HG02970 (cell line): ENCODE data around the gene RPS6KA3.
A peak's percentile ranks its signal among the peaks of the same experiment; 100 is the strongest.

Source experiments
- ATAC-seq: cut with Tn5 transposase; IDR thresholded peaks from one replicate; pipeline ENCODE4 v1.9.1; 2021; ENCODE audit warnings: mild to moderate bottlenecking, moderate library complexity, moderate number of reproducible peaks; ENCODE audit not compliant: unreplicated experiment, low FRiP score

RPS6KA3 gene

DNA sequence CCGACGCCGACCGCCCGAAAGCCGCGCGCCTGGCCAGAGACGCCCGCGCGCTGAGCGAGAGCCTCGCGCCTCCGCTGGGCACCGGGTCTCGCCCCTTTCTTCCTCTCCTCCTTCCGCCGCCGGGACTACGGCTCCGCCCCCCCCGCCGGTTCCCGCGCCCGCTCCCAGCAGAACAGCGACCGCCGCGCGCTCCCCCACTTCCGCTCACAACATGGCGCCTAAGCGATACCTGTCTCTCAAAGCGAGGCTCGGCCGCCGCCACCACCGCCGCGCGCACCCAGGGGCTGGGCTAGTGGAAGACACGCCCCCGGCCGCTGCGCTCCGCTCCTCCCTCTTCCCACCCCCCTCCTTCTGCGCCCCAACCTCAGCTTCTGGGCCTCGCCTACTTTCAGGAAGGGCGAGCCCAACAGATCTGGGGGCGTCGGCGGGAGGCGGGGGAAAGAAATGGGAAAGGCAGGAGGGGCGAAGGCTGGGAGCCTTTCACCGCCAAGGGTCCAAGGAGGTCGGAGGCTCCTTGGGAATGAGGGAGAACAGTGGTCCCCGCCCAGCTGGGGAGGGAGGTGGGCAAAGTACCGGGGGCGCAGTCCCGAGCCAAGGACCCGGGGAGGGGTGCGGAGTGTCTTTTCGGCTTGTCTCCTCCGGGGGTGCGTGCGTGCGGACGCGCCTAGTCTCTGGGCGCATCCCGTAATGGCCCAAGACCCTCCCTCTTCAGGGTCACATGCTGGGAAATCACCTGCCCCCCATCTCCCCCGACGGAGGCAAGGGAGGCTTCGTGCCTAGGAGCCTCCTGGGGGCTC is at the start of gene RPS6KA3:
Gene RPS6KA3, minus strand, starts transcription at position 100 of the 797 bp plus-strand sequence. CDS start 277 bp downstream, outside the sequence.
- ATAC-seq = peak; percentile 84

DNA sequence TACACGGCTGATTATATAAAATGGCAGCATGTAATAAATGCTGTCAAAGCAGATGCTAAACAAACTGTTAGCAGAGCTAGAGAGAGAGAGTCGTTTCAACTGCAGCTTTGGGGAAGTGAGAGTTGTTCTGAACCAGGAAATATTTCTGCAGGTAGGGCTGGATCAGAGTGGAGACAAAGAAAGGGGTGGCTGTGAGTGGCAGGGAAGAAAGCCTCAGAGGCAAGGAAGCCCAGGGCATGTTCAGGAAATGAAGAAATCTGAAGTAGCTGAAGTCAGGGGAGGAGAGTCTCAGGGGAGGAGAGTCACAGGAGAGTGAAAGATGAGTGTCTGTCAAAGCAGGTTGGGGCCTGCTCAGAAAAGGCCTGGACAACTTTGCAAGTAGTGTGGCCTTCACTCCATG is 48.4 kb upstream of the RPS6KA3 start:
- ATAC-seq = no peak

DNA sequence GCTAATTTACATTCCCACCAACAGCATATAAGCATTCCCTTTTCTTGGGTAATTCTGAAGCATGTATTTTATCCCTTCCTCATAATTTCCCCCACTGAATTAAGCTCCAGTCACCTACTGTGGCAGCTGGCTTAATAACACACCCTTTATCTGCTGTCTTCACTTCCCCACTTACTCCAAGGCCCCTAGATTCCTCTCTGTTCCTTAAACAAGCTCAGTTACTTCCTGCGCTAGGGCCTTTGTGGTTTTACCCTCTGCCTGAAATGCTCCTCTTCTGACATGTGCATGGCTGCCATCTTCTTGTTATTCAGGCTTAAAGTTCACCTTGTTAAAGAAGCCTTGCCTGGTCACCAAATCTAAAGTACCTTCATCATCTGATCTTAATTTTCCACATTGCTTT is 47.2 kb upstream of the RPS6KA3 start:
- no peak for ATAC-seq

DNA sequence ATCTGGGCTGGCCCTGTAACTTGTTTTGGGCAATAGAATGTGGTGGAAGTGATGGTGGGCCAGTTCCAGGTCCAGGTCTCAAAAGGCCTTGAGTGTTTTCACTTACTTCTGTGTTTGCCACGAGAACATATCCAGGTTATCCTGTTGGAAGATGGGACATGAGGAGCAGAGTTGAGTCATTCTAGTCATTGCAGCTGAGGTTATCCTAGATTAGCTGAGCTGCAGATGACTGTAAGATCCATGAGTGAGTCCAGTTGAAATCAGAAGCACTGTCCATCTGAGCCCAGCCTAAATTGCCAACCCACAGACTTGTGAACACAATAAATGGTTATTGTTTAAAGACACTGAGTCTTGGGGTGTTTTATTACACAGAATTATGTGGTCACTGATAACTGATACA is 45.3 kb upstream of the RPS6KA3 start:
- no peak for ATAC-seq

DNA sequence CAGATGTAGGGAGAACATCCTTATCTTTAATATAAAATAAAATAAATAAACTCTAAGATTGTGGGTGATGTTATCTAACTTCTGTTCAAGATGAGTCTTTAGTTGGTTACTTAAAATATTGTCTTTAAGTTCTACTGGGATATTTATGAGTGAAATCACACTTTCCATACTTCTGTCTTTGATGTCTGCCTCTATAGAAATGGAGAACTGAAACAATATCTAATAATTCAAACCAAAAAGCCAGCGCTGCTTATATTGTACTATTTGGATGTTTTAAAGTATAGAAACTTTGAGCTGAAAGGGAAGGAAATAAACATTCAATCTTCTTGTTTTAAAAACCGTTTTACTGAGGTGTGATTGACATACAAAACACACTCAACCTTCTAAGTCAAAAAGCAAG is 44.8 kb upstream of the RPS6KA3 start:
- ATAC-seq = no peak

DNA sequence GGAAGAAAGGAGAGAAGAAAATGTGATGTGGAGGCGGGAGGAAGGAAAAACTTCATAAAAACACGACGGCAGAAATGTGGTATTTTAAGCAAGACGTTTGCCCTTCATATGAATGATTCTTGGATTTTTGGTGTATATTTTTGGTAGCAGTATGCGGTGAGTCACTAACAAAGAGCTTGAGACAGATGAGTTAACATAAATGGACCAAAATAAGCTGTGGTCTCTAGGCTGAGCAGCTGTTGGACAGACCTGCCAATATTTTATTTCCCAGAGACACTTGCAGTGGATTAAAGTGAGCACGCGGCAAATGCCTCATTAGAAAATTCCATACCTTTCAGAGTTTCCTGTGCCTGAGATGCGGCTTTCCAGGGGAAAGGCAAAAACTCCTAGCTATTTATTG is 43.1 kb upstream of the RPS6KA3 start:
- no peak for ATAC-seq

DNA sequence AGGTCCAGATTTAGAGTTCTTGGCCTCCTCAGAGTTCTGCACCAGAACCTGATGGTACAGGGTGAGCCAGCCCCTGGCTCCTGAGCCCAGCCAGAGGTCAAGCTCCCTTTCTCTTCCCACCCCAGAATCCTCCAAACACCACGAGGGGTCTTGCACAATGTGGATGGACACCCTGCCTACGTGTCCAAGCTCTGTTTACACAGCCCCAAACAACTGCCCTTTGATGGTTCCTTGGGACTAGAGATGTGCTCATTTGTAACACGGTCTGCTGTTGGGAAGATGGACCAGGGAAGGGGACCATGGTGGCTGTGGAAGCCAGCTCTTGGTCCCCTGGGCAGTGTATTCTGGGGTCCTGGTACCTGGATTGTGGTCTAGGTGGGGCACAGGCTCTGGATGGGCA is 40.0 kb upstream of the RPS6KA3 start:
- ATAC-seq = no peak

DNA sequence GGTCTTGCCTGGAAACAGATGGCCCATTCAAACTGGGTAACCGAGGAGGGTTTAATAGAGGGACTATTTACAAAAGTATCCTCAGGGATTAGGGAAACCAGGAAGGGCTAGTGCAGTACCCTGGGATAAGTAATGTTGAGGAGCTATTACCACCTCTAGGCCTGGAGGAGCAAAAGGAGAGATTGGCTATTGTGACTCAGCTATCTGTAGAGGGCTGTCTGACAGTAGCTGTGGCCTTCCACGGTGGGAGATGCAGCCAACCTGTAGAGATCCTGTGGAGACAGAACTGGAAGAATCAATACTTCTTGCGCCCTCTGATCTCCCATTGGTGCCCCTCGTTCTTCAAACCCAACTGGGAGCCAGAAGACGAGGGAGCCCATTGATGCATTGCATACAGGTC is 34.1 kb upstream of the RPS6KA3 start:
- ATAC-seq = no peak

DNA sequence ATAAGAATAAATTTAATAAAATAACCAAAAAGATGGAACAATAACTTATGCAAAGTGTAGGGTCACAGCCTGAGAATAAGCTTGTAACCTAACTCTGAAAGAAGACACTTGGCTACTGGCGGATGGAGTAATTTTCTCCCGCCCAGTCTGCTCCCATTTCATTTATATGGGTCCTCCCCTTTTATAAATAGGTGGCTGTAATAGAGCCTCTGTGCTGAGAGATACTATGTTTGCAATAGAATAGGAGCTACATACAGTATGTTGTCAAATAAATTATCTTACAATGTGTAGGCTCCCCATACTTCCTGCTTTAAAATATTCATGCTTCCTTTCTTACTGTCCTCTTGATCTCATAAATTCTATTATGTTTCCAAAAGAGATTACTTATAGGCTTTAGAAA is 28.2 kb upstream of the RPS6KA3 start:
- ATAC-seq = no peak

DNA sequence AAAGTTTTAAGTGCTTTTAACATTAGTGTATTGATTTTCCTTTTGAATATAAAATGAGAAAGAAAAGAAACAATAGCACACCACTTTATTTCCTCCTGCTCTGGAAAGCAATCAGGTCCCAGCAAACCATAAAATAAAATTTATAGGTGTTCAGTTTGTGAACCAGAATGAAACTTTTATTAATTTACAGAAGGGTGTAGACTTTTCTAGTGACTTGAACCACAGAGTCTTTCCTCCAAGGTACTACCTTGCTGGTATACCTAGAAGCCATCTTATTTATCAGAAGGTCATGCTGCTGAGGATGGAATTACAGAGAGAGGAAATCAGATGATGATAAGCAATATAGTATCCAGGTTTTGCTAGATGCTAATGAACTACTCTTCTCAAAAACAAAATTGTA is 27.6 kb upstream of the RPS6KA3 start:
- ATAC-seq = no peak

DNA sequence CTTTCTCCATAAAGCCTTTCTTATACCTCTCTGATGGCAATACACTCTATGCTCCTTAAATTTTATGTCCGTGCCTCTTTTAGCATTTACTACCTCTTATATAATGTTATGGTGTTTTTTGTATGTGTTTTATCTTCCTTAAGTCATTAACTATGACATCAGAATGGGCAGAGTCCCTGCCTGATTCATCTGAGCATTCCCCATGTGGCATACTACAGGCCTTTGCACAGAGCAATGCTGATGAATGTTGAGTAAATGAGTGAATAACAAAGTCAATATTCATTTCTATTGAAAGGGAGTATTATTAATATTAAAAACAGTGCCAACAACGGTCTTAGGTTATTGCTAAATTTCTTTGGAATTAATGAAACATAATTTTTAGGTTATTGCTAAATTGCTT is 18.8 kb upstream of the RPS6KA3 start:
- no peak for ATAC-seq

DNA sequence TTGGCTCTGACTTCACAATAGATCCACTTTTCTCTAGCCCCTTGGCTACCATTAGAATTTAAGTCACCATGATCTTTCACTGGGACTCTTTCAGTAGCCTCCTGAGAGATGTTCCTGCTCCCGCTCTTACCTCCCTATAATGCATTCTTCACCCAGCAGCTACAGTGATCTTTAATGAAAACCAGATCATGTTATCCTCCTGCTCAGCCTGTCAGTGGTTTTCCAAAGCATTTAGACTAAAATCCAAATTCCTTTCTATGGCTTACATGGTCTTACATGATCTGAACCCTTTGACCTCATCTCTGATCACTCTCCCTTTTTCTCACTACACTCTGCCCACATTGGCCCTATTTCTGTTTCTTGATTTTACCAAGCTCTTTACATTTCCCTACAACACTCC is 18.3 kb upstream of the RPS6KA3 start:
- no peak for ATAC-seq

DNA sequence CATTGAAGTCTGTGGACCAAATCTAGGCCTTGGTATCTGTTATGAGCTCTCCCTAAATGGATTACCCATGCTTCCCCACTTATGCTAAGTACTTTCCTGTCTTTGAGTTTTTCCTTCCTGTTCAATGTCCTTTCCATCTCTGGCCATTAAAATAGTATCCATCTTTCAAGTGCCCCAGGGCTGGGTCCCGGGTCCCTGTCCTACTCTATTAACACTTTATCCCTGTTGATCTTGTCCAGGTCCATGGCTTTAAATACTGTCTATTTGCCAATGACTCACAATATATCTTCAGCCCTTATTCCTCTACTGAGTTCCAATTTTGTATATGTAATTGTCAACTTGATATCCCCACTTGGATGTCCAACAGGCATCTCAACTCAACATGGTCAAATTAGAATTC is 17.7 kb upstream of the RPS6KA3 start:
- no peak for ATAC-seq

DNA sequence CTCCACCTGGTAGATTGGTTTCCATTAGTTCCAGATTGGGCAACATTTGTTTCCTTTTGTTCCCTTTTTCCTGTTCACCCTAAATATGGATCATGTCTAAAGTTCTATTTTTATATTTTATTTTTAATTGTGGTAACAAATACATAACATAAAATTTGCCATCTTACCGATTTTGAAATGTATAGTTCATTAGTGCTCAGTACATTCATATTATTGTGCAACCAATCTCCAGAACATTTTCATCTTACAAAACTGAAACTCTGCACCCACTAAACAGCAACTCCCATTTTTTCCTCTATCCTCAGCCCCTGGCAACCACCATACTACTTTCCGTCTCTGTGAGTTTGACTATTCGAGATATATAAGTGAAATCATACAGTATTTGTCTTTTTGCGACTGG is 14.2 kb upstream of the RPS6KA3 start:
- ATAC-seq = no peak

DNA sequence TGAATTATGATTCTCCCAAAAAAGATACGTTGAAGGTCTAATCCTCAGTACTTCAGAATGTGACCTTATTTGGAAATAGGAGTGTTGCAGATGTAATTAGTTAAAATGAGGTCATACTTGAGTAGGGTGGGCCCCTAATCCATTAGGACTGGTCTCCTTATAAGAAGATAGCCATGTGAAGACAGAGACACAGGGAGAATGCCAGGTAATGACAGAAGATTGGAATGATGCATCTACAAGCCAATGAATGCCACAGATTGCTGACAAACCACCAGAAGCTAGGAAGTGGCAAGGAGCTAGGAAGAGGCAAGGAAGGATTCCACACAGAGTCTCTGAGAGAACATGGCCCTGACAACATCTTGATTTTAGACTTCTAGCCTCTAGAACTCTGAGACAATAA is 7.4 kb upstream of the RPS6KA3 start:
- no peak for ATAC-seq

DNA sequence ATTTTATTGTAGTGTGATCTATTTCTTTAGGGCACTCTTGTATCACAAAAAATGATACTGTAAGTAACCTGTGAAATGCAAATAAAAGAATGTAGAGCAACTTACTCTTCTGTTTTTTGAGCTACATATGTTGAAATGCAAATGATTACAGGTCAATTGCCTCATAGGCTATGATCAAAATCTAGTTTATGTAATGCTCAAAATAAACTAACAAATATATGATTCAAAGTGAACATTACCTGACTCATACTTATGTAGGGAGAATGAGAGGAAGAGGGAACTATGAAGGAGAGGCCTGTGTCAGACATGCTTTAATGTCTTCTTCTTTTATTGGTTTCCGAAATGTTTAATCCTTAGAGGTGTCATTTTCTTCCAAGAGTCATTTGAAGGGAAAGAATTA is 5.0 kb upstream of the RPS6KA3 start:
- no peak for ATAC-seq

DNA sequence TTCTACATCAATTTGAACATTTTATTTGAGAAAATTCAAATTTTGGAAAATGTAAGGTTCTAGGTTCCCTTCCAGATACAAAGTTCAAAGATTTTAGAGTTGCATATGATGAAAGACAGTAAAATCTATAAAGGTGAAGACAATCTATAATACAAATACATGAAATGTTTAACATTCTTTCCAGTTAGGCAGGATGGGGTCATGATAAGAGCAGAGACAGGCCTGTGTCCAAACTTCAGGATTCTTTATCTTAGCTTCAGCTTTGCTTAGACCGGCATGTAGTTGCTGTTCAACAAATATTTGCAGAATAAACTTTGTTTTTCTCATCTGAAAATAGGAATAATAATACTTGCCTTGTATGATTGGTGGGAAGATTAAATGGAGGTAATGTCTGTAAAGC is 4.5 kb upstream of the RPS6KA3 start:
- ATAC-seq = no peak

DNA sequence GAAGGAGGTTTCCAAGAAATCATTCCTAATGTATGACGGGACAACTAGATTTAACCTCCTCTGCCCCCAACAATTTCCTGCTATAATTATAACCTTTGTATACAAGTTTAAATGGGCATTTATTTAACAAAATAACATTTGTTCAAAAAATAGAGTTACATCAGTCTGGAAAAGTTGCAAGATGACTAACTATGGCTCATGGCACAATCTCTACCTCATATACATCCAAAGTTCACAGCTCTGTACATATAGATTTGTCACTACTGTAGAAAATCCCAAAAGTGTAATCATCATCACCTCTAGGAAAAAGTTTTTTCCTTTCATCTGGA is 3.8 kb upstream of the RPS6KA3 start:
- no peak for ATAC-seq

DNA sequence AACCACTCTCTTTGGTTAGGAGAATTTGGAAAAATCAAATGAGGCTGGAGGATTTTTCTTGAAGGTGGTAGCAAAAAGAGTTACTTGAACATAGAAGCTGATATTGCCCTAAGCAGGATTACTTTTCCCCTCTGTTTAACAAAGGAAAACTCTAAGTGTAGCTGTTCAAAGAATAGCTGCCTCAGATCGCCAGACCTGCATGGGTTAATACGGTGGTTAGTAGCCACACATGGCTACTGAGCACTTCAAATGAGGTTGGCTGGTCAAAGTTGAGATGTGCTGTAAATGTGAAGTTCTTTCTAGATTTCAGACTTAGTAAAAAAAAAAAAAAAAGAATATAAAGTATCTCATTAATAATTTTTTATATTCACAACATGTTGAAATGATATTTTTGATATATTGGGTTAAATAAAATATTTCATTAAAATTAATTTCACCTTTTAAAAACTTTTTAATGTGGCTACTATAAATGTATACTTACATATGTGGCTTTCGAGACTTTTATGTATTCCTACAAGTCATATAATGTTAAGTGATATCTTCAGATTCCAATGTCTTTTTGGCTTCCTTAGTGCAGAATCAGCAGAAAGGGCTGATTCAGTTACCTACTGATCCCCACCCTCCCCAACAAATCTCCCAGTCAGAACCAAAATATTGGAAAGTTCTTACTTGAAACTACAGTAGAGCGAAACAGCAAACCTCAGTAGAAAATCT is 3.3 kb upstream of the RPS6KA3 start:
- no peak for ATAC-seq

DNA sequence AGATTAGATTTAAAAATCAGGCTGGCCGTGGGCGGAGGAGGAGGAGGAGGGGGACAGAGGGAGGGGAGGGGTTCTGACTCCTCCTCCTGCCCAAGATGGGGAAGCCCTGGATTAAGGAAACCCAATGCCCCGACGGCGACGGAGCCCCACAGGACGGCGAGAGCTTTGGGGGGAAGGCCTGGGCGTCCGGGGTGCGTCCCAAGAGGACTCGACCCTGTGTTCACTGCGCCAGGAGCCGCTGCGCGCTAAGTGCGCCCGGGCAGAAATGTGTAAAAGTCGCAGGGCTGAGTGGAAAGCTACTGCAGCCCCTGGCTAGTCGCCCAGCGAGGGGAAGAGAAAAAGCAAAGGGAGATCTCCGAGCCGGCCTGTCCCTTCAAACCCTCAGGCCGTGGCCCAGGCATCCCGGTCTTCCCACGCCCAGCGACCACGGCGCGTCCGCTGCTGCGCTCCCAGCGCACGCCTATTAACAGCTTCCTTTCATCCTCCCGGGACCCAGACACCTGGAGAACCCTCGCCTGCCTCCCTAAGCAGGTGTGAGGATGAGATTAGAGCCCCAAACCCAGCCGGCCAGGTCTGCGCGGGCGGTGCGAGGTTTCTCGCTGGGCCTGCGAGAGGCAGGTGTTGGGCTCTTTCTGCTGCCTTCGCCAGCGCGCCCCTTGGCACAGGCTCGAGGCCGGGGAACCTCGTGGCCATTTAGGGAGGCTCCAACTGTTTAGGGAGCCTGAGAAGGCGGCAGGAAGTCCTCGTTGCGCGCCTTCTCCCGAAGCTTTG is 1.4 kb upstream of the RPS6KA3 start:
- ATAC-seq = no peak

DNA sequence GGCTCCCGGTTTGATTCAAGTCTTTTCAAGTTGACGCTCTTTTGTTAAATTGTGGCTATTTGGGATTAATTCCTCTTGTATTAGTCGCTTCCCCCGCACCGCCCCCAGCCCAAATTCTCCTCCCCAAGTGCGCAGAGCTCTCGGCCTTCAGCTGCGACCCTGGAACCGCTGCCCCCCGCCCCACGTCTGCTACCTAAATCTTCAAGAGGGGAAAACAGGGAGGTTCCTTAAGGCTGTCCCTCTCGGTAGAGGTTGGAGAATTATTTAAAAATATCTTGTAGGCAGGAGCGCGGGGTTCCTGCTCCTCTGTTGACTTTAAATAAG is 860 bp upstream of the RPS6KA3 start:
- ATAC-seq = no peak
